HCT116 (cell line): ENCODE measurements around the gene HMX1.

Experiments
- EZH2 ChIP-seq: fragments of 200-600 bp; sonication (generic); IDR thresholded peaks from 2 replicates; pipeline ENCODE4 v1.6.1; 2017; ENCODE audit warnings: antibody characterized with exemption, mixed run types
- MAX ChIP-seq: IDR thresholded peaks from 2 replicates; pipeline ENCODE4 v1.6.1; 2012
- POLR2A ChIP-seq: IDR thresholded peaks from 2 replicates; pipeline ENCODE4 v1.7.0; 2011; ENCODE audit warnings: borderline replicate concordance; ENCODE audit not compliant: insufficient read depth, insufficient read length; ENCODE audit errors: extremely low read depth
- POLR2AphosphoS5 ChIP-seq: IDR thresholded peaks from 2 replicates; pipeline ENCODE4 v1.6.1; 2011; ENCODE audit warnings: mild to moderate bottlenecking, low read depth, low read length, moderate library complexity
- TF ChIP-seq, protein P1 (sequence below), 3 experiments: fragments of 200-600 bp in 1 of 3; sonication (generic) in 1 of 3; IDR thresholded peaks in 2 of 3; conservative IDR thresholded peaks in 1 of 3; 2 replicates each; pipeline ENCODE4 v1.5.1; 2012 to 2017; ENCODE audit warnings: low read depth in 2 of 3, low read length in 2 of 3, antibody characterized with exemption in 1 of 3, borderline replicate concordance in 1 of 3, control low read depth in 1 of 3, mild to moderate bottlenecking in 1 of 3, mixed read lengths in 1 of 3, mixed run types in 1 of 3, moderate library complexity in 1 of 3; ENCODE audit not compliant: insufficient read depth in 1 of 3
- TF ChIP-seq, protein P2 (sequence below): IDR thresholded peaks from 2 replicates; pipeline ENCODE4 v1.6.1; 2012; ENCODE audit warnings: low read depth

GRCh38 chr4:8828869-8829268 is 42.8 kb downstream of the HMX1 start:
- TF ChIP-seq, protein P1, sequence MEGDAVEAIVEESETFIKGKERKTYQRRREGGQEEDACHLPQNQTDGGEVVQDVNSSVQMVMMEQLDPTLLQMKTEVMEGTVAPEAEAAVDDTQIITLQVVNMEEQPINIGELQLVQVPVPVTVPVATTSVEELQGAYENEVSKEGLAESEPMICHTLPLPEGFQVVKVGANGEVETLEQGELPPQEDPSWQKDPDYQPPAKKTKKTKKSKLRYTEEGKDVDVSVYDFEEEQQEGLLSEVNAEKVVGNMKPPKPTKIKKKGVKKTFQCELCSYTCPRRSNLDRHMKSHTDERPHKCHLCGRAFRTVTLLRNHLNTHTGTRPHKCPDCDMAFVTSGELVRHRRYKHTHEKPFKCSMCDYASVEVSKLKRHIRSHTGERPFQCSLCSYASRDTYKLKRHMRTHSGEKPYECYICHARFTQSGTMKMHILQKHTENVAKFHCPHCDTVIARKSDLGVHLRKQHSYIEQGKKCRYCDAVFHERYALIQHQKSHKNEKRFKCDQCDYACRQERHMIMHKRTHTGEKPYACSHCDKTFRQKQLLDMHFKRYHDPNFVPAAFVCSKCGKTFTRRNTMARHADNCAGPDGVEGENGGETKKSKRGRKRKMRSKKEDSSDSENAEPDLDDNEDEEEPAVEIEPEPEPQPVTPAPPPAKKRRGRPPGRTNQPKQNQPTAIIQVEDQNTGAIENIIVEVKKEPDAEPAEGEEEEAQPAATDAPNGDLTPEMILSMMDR (IDR thresholded peaks at IDR 0.05 in 2 of 3, conservative IDR thresholded peaks at IDR 0.05 in 1 of 3; ENCODE audit: borderline replicate concordance in 1 of 3, insufficient read depth in 1 of 3, low read depth in 2 of 3, low read length in 2 of 3) = no peak
- TF ChIP-seq, protein P2, sequence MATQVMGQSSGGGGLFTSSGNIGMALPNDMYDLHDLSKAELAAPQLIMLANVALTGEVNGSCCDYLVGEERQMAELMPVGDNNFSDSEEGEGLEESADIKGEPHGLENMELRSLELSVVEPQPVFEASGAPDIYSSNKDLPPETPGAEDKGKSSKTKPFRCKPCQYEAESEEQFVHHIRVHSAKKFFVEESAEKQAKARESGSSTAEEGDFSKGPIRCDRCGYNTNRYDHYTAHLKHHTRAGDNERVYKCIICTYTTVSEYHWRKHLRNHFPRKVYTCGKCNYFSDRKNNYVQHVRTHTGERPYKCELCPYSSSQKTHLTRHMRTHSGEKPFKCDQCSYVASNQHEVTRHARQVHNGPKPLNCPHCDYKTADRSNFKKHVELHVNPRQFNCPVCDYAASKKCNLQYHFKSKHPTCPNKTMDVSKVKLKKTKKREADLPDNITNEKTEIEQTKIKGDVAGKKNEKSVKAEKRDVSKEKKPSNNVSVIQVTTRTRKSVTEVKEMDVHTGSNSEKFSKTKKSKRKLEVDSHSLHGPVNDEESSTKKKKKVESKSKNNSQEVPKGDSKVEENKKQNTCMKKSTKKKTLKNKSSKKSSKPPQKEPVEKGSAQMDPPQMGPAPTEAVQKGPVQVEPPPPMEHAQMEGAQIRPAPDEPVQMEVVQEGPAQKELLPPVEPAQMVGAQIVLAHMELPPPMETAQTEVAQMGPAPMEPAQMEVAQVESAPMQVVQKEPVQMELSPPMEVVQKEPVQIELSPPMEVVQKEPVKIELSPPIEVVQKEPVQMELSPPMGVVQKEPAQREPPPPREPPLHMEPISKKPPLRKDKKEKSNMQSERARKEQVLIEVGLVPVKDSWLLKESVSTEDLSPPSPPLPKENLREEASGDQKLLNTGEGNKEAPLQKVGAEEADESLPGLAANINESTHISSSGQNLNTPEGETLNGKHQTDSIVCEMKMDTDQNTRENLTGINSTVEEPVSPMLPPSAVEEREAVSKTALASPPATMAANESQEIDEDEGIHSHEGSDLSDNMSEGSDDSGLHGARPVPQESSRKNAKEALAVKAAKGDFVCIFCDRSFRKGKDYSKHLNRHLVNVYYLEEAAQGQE = no peak
- no peak for TF ChIP-seq MAX
- no peak for TF ChIP-seq EZH2
- TF ChIP-seq POLR2AphosphoS5 = no peak
- TF ChIP-seq POLR2A = no peak
